Small intestine (tissue), 7 donors: Measurements from ENCODE around the gene INSIG1. TPM values are rescaled to one million over a fixed set of nuclear protein-coding genes. Genes with fewer than 3 reads are reported as not detected.

Experiments
- DNase-seq, 2 donors: peaks; one replicate each; pipeline versions ENCODE4 v3.0.0 to v3.0.0-alpha.2; 2013
- FAIRE-seq: peaks from 2 replicates; lab custom pipeline; 2012; peaks lifted over from hg19 to GRCh38; lab: Jason Lieb, UNC
- H3K27ac ChIP-seq, 3 donors: one replicate each; pipeline ENCODE4 v1.5.1; 2013; ENCODE audit warnings: low read length in 2 of 3, mild to moderate bottlenecking in 2 of 3, control low read depth in 1 of 3, inconsistent platforms in 1 of 3, low read depth in 1 of 3, moderate library complexity in 1 of 3
- H3K27me3 ChIP-seq, 3 donors: one replicate each; pipeline ENCODE4 v1.6.1; 2013; ENCODE audit warnings: low read length in 3 of 3, inconsistent platforms in 1 of 3; ENCODE audit not compliant: control insufficient read depth in 3 of 3, insufficient read depth in 3 of 3
- H3K36me3 ChIP-seq, 3 donors: one replicate each; pipeline ENCODE4 v1.6.1; 2013; ENCODE audit warnings: low read length in 3 of 3, inconsistent platforms in 1 of 3, low read depth in 1 of 3, mild to moderate bottlenecking in 1 of 3, moderate library complexity in 1 of 3; ENCODE audit not compliant: control insufficient read depth in 3 of 3, insufficient read depth in 2 of 3
- H3K4me1 ChIP-seq, 3 donors: one replicate each; pipeline ENCODE4 v1.6.1; 2013; ENCODE audit warnings: low read length in 2 of 3, inconsistent platforms in 1 of 3, low read depth in 1 of 3, mild to moderate bottlenecking in 1 of 3, moderate library complexity in 1 of 3; ENCODE audit not compliant: control insufficient read depth in 3 of 3, insufficient read depth in 2 of 3
- H3K4me3 ChIP-seq, 3 donors: one replicate each; pipeline ENCODE4 v1.5.1; 2013; ENCODE audit warnings: low read length in 3 of 3, control low read depth in 1 of 3, inconsistent platforms in 1 of 3, low read depth in 1 of 3, mild to moderate bottlenecking in 1 of 3, moderate library complexity in 1 of 3
- H3K9me3 ChIP-seq, 2 donors: one replicate each; pipeline ENCODE4 v1.6.1; 2013; ENCODE audit warnings: low read depth in 1 of 2, low read length in 1 of 2; ENCODE audit not compliant: control insufficient read depth in 2 of 2, insufficient read depth in 1 of 2
- WGBS, 3 donors: extraction: QIAGEN DNeasy Blood & Tissue Kit; methylation state at CpG; one replicate each; pipeline ENCODE4 v1.1.7; 2013; 5-methylcytosine and 5-hydroxymethylcytosine counted together
- polyA plus RNA-seq, 4 donors: library from polyadenylated mRNA; stranded (reverse) in 3 of 4; unstranded in 1 of 4; fragments of 200-250 nt in 3 of 4; fragments of 120-200 nt in 1 of 4; gene quantifications; one replicate each; pipeline versions ENCODE4 v1.2.1 to v1.2.3, GENCODE V29; 2013
- donor health status: healthy with polysubstance abuse.
- donor health status: control.
- donor health status: control.
- donor health status: Bipolar disorder and iron deficiency.
- donor health status: healthy.

The INSIG1 gene
- polyA plus RNA-seq, 4 donors: 5.8 to 70.1 (median 25.7) TPM

- no peaks in the 10 kb centered on the region for H3K4me1 ChIP-seq
- DNase-seq (no peak), FAIRE-seq (no peak)
- no peak overlapping the region for H3K27ac ChIP-seq
- no peak overlapping the region for H3K4me3 ChIP-seq
- 80 to 83% (median 80%) methylated on average over 21 of the region's 21 CpGs for WGBS, 3 donors
- no peaks in the 10 kb centered on the region for H3K36me3 ChIP-seq
- no peaks in the 10 kb centered on the region for H3K9me3 ChIP-seq
- peaks cover 0 to 17% (median 5%) of the 10 kb centered on the region in 3 donors for H3K27me3 ChIP-seq
These were observed 54.5 kb downstream of the INSIG1 start for GRCh38 chr7:155352076-155352752.

- peaks cover 0 to 23% (median 5%) of the 10 kb centered on the region in 3 donors for H3K27me3 ChIP-seq
These were observed 55.1 kb downstream of the INSIG1 start for GRCh38 chr7:155352753-155353115.

DNA sequence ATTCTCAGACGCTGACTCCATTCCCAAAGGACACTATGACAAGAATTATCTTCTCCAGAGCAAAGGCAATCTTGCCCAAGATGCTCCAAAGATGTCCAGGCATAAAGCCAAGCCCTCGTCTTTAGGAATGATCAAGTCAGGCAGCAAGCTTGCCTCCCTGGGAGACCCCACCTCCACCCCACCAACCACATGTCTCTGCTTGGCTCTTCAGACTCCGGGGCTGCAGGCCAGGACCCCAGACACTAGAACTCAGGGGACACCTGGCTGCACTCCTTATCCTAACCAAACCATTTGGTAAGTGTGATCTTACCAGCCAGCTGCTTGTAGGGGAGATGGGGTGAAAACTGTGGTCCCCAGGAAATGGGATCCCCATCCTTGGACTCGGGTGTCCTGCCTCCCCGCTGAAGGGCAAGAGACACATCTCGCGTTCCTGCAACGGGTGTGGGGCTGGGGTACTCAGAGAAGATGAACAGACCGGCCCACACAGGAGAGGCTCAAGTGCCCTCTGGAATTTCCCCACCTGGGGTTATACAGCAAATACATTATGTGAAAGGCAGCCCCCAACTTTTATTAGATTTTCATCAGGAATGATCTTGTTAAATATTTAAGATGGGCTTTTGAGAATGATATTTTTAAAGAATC, 55.7 kb downstream of the INSIG1 start:
- WGBS, 3 donors: 53 to 60% (median 57%) methylated on average over 9 of the region's 9 CpGs
- no peak overlapping the region for H3K27ac ChIP-seq
- DNase-seq: no peak
- no peak for FAIRE-seq
- H3K4me3 ChIP-seq: no peak overlapping the region
- H3K27me3 ChIP-seq: peaks cover 0 to 29% (median 5%) of the 10 kb centered on the region in 3 donors
- H3K9me3 ChIP-seq: no peaks in the 10 kb centered on the region
- H3K4me1 ChIP-seq: no peaks in the 10 kb centered on the region
- no peaks in the 10 kb centered on the region for H3K36me3 ChIP-seq

More at GRCh38 chr7:155352753-155353115, 55.1 kb downstream of the INSIG1 start:
- Histone ChIP-seq H3K9me3 (no peaks in the 10 kb centered on the region), H3K27ac (no peak overlapping the region), H3K36me3 (no peaks in the 10 kb centered on the region), H3K4me3 (no peak overlapping the region), H3K4me1 (no peaks in the 10 kb centered on the region)
- FAIRE-seq (no peak), DNase-seq (no peak)
- 73 to 80% (median 78%) methylated on average over 5 of the region's 5 CpGs for WGBS, 3 donors

DNA sequence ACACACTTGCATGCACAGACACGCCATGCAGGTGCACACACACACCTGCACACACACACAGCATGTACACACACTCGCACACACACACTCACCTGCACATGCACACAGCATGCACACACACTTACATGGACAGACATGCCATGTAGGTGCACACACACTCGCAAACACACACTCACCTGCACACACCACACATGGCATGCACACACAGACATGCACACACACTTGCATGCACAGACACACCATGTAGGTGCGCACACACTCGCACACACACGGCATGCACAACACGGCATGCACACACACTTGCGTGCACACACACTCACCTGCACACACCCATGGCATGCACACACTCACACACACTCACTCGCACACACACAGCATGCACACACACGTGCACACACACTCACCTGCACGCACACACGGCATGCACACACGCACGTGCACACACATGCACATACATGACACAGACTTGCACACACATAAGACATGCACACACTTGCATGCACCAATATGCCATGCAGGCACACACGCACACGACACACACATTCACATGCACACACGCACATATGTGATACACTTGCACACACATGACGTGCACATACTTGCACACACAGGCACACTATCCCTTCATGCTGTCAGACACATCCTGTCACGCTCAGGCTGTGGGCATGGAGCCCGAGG, 56.8 kb downstream of the INSIG1 start:
- FAIRE-seq: no peak
- H3K27me3 ChIP-seq: peaks cover 0 to 36% (median 5%) of the 10 kb centered on the region in 3 donors
- WGBS, 3 donors: 78 to 79% (median 78%) methylated on average over 20 of the region's 20 CpGs

DNA sequence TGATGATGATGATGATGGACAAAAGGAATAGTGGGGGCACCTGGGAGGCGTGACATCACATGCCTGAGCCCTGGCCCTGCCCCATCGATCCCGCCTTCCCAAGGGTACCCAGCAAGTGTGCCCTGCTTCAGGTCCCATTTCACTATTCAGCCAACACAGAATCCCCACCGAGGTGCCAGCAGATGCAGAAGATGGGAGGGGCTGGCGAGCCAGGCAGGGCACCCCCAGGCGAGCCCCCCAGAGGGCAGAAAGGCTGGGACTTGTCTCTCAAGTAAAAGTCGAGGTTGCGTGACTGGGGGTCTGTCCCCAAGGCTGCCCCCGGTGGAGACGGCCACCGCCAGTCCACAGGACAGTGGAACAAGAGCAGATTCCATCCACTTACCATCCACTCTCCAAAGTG, 57.5 kb downstream of the INSIG1 start:
- no peaks in the 10 kb centered on the region for H3K4me1 ChIP-seq
- no peak for FAIRE-seq
- DNase-seq: no peak
- H3K36me3 ChIP-seq: no peaks in the 10 kb centered on the region
- peaks cover 0 to 39% (median 5%) of the 10 kb centered on the region in 3 donors for H3K27me3 ChIP-seq
- H3K9me3 ChIP-seq: no peaks in the 10 kb centered on the region
- no peak overlapping the region for H3K4me3 ChIP-seq
- WGBS, 3 donors: 77 to 82% (median 77%) methylated on average over 11 of the region's 11 CpGs
- H3K27ac ChIP-seq: no peak overlapping the region

More for the DNA sequence above, 56.8 kb downstream of the INSIG1 start:
- H3K4me1 ChIP-seq: no peaks in the 10 kb centered on the region
- H3K27ac ChIP-seq: no peak overlapping the region
- no peaks in the 10 kb centered on the region for H3K9me3 ChIP-seq
- DNase-seq: no peak
- no peak overlapping the region for H3K4me3 ChIP-seq
- H3K36me3 ChIP-seq: no peaks in the 10 kb centered on the region

GRCh38 chr7:155355745-155356144, 58.1 kb downstream of the INSIG1 start:
- no peaks in the 10 kb centered on the region for H3K9me3 ChIP-seq
- no peak for FAIRE-seq
- no peak for DNase-seq
- no peak overlapping the region for H3K4me3 ChIP-seq
- H3K27ac ChIP-seq: no peak overlapping the region
- WGBS, 3 donors: 71 to 82% (median 71%) methylated on average over 8 of the region's 8 CpGs
- no peaks in the 10 kb centered on the region for H3K4me1 ChIP-seq
- H3K27me3 ChIP-seq: peaks cover 2 to 43% (median 8%) of the 10 kb centered on the region in 3 donors
- H3K36me3 ChIP-seq: no peaks in the 10 kb centered on the region

DNA sequence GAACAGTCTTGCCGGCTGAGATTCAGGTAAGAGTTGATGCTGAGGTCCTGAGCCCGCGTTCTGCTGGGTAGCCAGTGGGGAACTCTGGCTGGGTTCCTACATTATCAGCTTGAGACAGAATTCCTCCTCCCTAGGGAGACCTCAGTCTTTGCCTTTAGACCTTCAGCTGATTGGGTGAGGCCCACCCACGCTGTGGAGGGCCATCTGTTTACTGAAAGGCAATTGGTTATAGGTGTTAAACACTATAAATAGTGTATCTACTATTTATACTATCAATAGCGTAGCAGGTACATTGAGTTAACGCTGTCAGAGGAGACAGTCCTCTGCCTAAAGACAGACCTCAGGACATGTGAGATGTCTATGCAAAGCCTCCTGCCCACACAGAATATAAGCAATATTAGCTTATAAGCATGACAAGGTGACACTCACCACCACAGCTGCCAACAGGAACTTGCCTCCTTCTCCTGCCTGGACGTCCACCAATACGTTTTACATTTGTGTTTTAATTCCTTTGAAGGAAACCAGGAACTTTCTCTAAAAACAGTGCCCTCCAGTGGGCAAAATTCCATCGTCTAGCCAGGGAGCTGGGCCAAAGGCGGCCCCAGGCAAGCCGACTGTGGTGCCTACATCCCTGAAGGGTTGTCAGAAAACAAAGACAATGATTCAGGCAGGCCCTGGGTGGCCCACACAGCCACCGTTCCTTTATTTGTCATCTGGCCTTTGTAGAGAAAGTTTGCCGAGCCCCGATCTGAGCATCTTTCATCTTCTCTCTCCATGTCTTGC, 58.8 kb downstream of the INSIG1 start:
- DNase-seq (peak in 1 of 2 donors; percentile 26), FAIRE-seq (no peak)
- H3K27ac ChIP-seq: no peak overlapping the region
- 33 to 44% (median 40%) methylated on average over 14 of the region's 14 CpGs for WGBS, 3 donors
- no peak overlapping the region for H3K4me3 ChIP-seq
- no peaks in the 10 kb centered on the region for H3K4me1 ChIP-seq
- H3K27me3 ChIP-seq: peaks cover 2 to 48% (median 6%) of the 10 kb centered on the region in 3 donors
- H3K9me3 ChIP-seq: no peaks in the 10 kb centered on the region
- no peaks in the 10 kb centered on the region for H3K36me3 ChIP-seq

DNA sequence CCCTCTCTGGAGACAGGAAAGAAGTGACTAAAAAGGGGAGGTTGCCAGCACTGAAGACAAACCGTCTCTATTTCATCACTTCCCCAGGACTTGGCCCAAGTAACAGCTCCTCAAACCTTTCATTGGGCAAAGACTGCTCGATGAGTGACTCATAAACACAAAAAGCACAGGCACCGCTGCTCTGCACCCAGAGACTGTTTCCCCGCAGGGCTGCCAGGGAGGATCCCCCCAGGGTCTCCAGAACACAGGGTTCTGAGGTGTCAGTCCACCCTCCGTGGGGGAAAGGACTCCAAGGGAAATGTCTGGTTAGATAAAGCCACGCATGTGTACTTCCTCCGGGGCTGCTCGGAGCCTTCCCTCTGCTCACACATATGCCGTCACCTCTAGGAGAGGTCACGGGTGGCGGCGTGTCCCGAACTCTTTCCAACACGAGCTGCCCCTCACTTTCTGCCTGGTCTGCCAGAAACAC, 59.9 kb downstream of the INSIG1 start:
- no peaks in the 10 kb centered on the region for H3K36me3 ChIP-seq
- no peaks in the 10 kb centered on the region for H3K9me3 ChIP-seq
- 56 to 61% (median 60%) methylated on average over 14 of the region's 14 CpGs for WGBS, 3 donors
- no peaks in the 10 kb centered on the region for H3K4me1 ChIP-seq
- H3K27me3 ChIP-seq: peaks cover 2 to 58% (median 6%) of the 10 kb centered on the region in 3 donors
- no peak overlapping the region for H3K27ac ChIP-seq
- DNase-seq (no peak), FAIRE-seq (no peak)
- H3K4me3 ChIP-seq: no peak overlapping the region
